22Rv1 (cell line): ENCODE measurements around the gene CNIH2.

Source experiments
- ZFX ChIP-seq: fragments of 450-650 bp; IDR thresholded peaks from 2 replicates; pipeline ENCODE4 v1.6.1; 2017; ENCODE audit warnings: antibody characterized with exemption, borderline replicate concordance
- TF ChIP-seq, protein P1 (sequence below): fragments of 450-650 bp; IDR thresholded peaks from 2 replicates; pipeline ENCODE4 v1.5.1; 2017; ENCODE audit warnings: mild to moderate bottlenecking

DNA sequence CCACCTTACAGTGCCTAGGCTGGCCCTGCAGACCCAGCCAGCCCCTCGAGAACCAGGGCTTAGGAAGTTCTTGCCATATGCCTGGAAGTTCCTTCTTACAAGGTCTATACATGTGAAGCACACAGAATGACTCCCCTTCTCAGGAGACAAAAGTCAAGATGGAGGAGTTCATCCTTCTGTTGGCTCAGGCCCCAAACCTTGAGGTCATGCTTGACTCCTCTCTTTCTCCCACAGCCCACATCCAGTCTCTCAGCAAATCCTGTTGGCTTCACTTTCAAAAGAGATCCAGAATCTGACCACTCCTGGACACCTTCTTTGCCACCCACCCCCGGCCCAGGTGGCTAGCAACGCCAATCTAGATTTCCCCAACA, 40.6 kb downstream of the CNIH2 start:
- TF ChIP-seq, protein P1, sequence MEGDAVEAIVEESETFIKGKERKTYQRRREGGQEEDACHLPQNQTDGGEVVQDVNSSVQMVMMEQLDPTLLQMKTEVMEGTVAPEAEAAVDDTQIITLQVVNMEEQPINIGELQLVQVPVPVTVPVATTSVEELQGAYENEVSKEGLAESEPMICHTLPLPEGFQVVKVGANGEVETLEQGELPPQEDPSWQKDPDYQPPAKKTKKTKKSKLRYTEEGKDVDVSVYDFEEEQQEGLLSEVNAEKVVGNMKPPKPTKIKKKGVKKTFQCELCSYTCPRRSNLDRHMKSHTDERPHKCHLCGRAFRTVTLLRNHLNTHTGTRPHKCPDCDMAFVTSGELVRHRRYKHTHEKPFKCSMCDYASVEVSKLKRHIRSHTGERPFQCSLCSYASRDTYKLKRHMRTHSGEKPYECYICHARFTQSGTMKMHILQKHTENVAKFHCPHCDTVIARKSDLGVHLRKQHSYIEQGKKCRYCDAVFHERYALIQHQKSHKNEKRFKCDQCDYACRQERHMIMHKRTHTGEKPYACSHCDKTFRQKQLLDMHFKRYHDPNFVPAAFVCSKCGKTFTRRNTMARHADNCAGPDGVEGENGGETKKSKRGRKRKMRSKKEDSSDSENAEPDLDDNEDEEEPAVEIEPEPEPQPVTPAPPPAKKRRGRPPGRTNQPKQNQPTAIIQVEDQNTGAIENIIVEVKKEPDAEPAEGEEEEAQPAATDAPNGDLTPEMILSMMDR, result no peak
- TF ChIP-seq ZFX, result no peak
